HepG2 (cell line): ENCODE measurements around the gene RRM2. TPM values are rescaled to one million over a fixed set of nuclear protein-coding genes. Genes with fewer than 3 reads are reported as not detected.

Source experiments
- ASH2L ChIP-seq: fragments of 300-600, 200-600 bp; sonication (generic); IDR thresholded peaks from 2 replicates; pipeline ENCODE4 v1.7.0; 2017; ENCODE audit warnings: low read depth, mild to moderate bottlenecking, moderate library complexity, mixed read lengths, low read length; ENCODE audit not compliant: insufficient read length
- ATF7 ChIP-seq, 2 experiments: fragments of 450-650 bp in 1 of 2; sonication (generic) in 1 of 2; formaldehyde crosslinking in 1 of 2; IDR thresholded peaks; 2 replicates each; pipeline versions ENCODE4 v1.4.0 to v1.6.1; 2016 to 2020; ENCODE audit warnings: antibody characterized with exemption in 1 of 2, mild to moderate bottlenecking in 1 of 2, missing genetic modification reagents in 1 of 2
- CREB1 ChIP-seq, 2 experiments: fragments of 450-650 bp in 1 of 2; IDR thresholded peaks; 2 replicates each; pipeline ENCODE4 v1.6.1; 2016 to 2017; ENCODE audit warnings: control low read depth in 1 of 2, mild to moderate bottlenecking in 1 of 2, missing compliant biosample characterization in 1 of 2, missing genetic modification characterization in 1 of 2
- CSRNP1 ChIP-seq: sonication (generic); formaldehyde crosslinking; IDR thresholded peaks from 2 replicates; pipeline ENCODE4 v1.8.1; 2023; ENCODE audit warnings: mild to moderate bottlenecking, missing genetic modification reagents
- MYPOP ChIP-seq: sonication (generic); formaldehyde crosslinking; IDR thresholded peaks from 2 replicates; pipeline ENCODE4 v1.8.1; 2023; ENCODE audit warnings: mild to moderate bottlenecking, moderate library complexity, missing genetic modification reagents
- NKX3-1 ChIP-seq: sonication (generic); formaldehyde crosslinking; IDR thresholded peaks from 2 replicates; pipeline ENCODE4 v1.5.0; 2020; ENCODE audit warnings: missing genetic modification reagents
- NR2F1 ChIP-seq, 2 experiments: fragments of 450-650 bp in 1 of 2; formaldehyde crosslinking in 1 of 2; IDR thresholded peaks; 2 replicates each; pipeline versions ENCODE4 v1.5.0 to v1.6.1; 2016 to 2020; ENCODE audit warnings: mild to moderate bottlenecking in 1 of 2, missing compliant biosample characterization in 1 of 2, missing genetic modification reagents in 1 of 2, moderate library complexity in 1 of 2
- NRL ChIP-seq: sonication (generic); formaldehyde crosslinking; IDR thresholded peaks from 2 replicates; pipeline ENCODE4 v1.5.0; 2020; ENCODE audit warnings: missing genetic modification reagents, mild to moderate bottlenecking, moderate library complexity, borderline replicate concordance
- PITX1 ChIP-seq: sonication (generic); formaldehyde crosslinking; IDR thresholded peaks from 2 replicates; pipeline ENCODE4 v1.5.1; 2020; ENCODE audit warnings: mild to moderate bottlenecking, missing genetic modification reagents
- PRMT3 ChIP-seq: sonication (generic); formaldehyde crosslinking; IDR thresholded peaks from 2 replicates; pipeline ENCODE4 v1.8.1; 2022; ENCODE audit warnings: low read depth, mild to moderate bottlenecking, moderate library complexity, missing genetic modification reagents, borderline replicate concordance
- REL ChIP-seq: sonication (generic); formaldehyde crosslinking; conservative IDR thresholded peaks from 2 replicates; pipeline ENCODE4 v1.8.0; 2022; ENCODE audit warnings: mild to moderate bottlenecking, missing genetic modification reagents, moderate library complexity
- RFX5 ChIP-seq: IDR thresholded peaks from 2 replicates; pipeline ENCODE4 v1.6.1; 2011; ENCODE audit warnings: low read depth, low read length, improper control_type of control experiment
- SRSF4 ChIP-seq: fragments of 200-400 bp; formaldehyde crosslinking; IDR thresholded peaks from one replicate; pipeline ENCODE4 v1.6.1; 2018; ENCODE audit warnings: mild to moderate bottlenecking, low read depth, low read length, moderate library complexity; ENCODE audit not compliant: poor library complexity, severe bottlenecking
- TAF15 ChIP-seq: fragments of 200-400 bp; formaldehyde crosslinking; IDR thresholded peaks from one replicate; pipeline ENCODE4 v1.6.1; 2018; ENCODE audit warnings: mild to moderate bottlenecking, low read depth, low read length; ENCODE audit not compliant: poor library complexity, severe bottlenecking
- TERF1 ChIP-seq: sonication (generic); formaldehyde crosslinking; IDR thresholded peaks from 2 replicates; pipeline ENCODE4 v1.8.0; 2022; ENCODE audit warnings: mild to moderate bottlenecking, missing genetic modification reagents, moderate library complexity
- TFDP1 ChIP-seq: IDR thresholded peaks from 2 replicates; pipeline ENCODE4 v1.6.1; 2016; ENCODE audit warnings: missing compliant biosample characterization, missing genetic modification reagents, borderline replicate concordance
- TFDP2 ChIP-seq: sonication (generic); formaldehyde crosslinking; IDR thresholded peaks from 2 replicates; pipeline ENCODE4 v1.4.0; 2020; ENCODE audit warnings: missing genetic modification reagents
- ZFY ChIP-seq: sonication (generic); formaldehyde crosslinking; IDR thresholded peaks from 2 replicates; pipeline ENCODE4 v1.4.0; 2020; ENCODE audit warnings: missing genetic modification reagents
- ZMYM4 ChIP-seq: sonication (generic); formaldehyde crosslinking; IDR thresholded peaks from 2 replicates; pipeline ENCODE4 v1.8.1; 2023; ENCODE audit warnings: mild to moderate bottlenecking, missing genetic modification reagents
- ZNF414 ChIP-seq: sonication (generic); formaldehyde crosslinking; IDR thresholded peaks from 2 replicates; pipeline ENCODE4 v1.5.0; 2020; ENCODE audit warnings: missing genetic modification reagents
- polyA plus RNA-seq, 8 experiments: library from polyadenylated mRNA; depleted of rRNA in 3 of 8; stranded (reverse) in 7 of 8; unstranded in 1 of 8; fragments of >200 nt; fragmentation: Illumina TruSeq in 4 of 8; extraction: Trizol in 4 of 8; gene quantifications; 2 replicates each; pipeline versions ENCODE4 v1.2.1 to v1.2.3, GENCODE V29; 2011 to 2016; ENCODE audit warnings: low read depth in 4 of 8, missing spikeins in 1 of 8, mixed read lengths in 1 of 8; ENCODE audit not compliant: insufficient read depth in 1 of 8
- total RNA-seq, 5 experiments: library from RNA; depleted of rRNA; stranded (reverse); fragments of >200 nt; fragmentation: Illumina TruSeq; extraction: Trizol; gene quantifications; 2 replicates each; pipeline ENCODE4 v1.2.3, GENCODE V29; 2016; ENCODE audit warnings: low read depth in 1 of 5

Gene RRM2
- total and polyA plus RNA-seq, 2 of the 13 experiments (the other 11 are each of a cell fraction or from before 2014, with no cell fraction given) = 31.3 to 150 TPM

GRCh38 chr2:10122500-10123280, at the start of gene RRM2 (continued):
- TF ChIP-seq CREB1 (IDR thresholded peaks at IDR 0.05) (0 out of 2 replicates have a peak, but pooled peaks have one; percentile 5), CREB1 (CRISPR knock-in tag; IDR thresholded peaks at IDR 0.05) (no peak), TFDP1 (CRISPR knock-in tag) (peak; percentile 100), ZNF414 (CRISPR knock-in tag) (no peak), ASH2L (peak; percentile 68), ZFY (CRISPR knock-in tag) (peak; percentile 73), REL (CRISPR knock-in tag) (peak; percentile 100), NRL (CRISPR knock-in tag) (peak; percentile 94; the same call in 1 of the 2 replicates), NR2F1 (CRISPR knock-in tag; IDR thresholded peaks at IDR 0.05) (no peak), TAF15 (no peak), CSRNP1 (CRISPR knock-in tag) (peak; percentile 100), PITX1 (CRISPR knock-in tag) (peak; percentile 66; the same call in 1 of the 2 replicates), MYPOP (CRISPR knock-in tag) (peak; percentile 98), SRSF4 (no peak), NKX3-1 (peak; percentile 85), PRMT3 (CRISPR knock-in tag) (peak; percentile 100), ATF7 (IDR thresholded peaks at IDR 0.05) (no peak), ATF7 (CRISPR knock-in tag; IDR thresholded peaks at IDR 0.05) (no peak), TERF1 (peak; percentile 96), RFX5 (no peak), TFDP2 (peak; percentile 100), ZMYM4 (peak; percentile 79)
